OCI-LY1 (cell line): ENCODE measurements around the gene SRMS.

Experiments used
- H2AFZ ChIP-seq: fragments of 200-600 bp; sonication (generic), shearing (Covaris generic); 2 replicates; pipeline ENCODE4 v1.6.0; 2014; ENCODE audit warnings: antibody characterized with exemption, mild to moderate bottlenecking, low read length
- H3F3A ChIP-seq: fragments of 200-600 bp; sonication (generic), shearing (Covaris generic); 2 replicates; pipeline ENCODE4 v1.6.0; 2014; ENCODE audit warnings: mild to moderate bottlenecking, antibody characterized with exemption, low read length, moderate library complexity; ENCODE audit not compliant: insufficient read depth
- H3K27ac ChIP-seq: fragments of 200-600 bp; sonication (generic); 2 replicates; pipeline ENCODE4 v1.5.1; 2014; ENCODE audit warnings: low read length, mixed run types, mild to moderate bottlenecking, low read depth; ENCODE audit not compliant: poor library complexity, severe bottlenecking
- H3K27me3 ChIP-seq: fragments of 200-600 bp; sonication (generic); 2 replicates; pipeline ENCODE4 v1.6.0; 2014; ENCODE audit warnings: antibody characterized with exemption, mild to moderate bottlenecking, low read length, moderate library complexity; ENCODE audit not compliant: insufficient read depth
- H3K36me3 ChIP-seq: fragments of 200-600 bp; sonication (generic); 2 replicates; pipeline ENCODE4 v1.6.1; 2014; ENCODE audit warnings: mild to moderate bottlenecking, antibody characterized with exemption, low read length, moderate library complexity, mixed read lengths; ENCODE audit not compliant: insufficient read depth
- H3K4me1 ChIP-seq: fragments of 200-600 bp; sonication (generic); 2 replicates; pipeline ENCODE4 v1.5.1; 2014; ENCODE audit warnings: mild to moderate bottlenecking, low read length, moderate library complexity; ENCODE audit not compliant: insufficient read depth, severe bottlenecking
- H3K4me2 ChIP-seq: fragments of 200-600 bp; sonication (generic), shearing (Covaris generic); 2 replicates; pipeline ENCODE4 v1.6.1; 2014; ENCODE audit warnings: low read length
- H3K4me3 ChIP-seq: fragments of 200-600 bp; sonication (generic); 2 replicates; pipeline ENCODE4 v1.5.1; 2014; ENCODE audit warnings: low read length, low read depth, mild to moderate bottlenecking, mixed read lengths; ENCODE audit not compliant: poor library complexity, severe bottlenecking
- H3K79me2 ChIP-seq: fragments of 200-600 bp; shearing (Covaris generic); 2 replicates; pipeline ENCODE4 v1.6.1; 2016; ENCODE audit warnings: mixed run types, low read length, mixed read lengths; ENCODE audit not compliant: insufficient read depth
- H3K9ac ChIP-seq: fragments of 200-600 bp; sonication (generic), shearing (Covaris generic); 2 replicates; pipeline ENCODE4 v1.6.1; 2014; ENCODE audit warnings: mild to moderate bottlenecking, low read length, mixed read lengths
- H3K9me2 ChIP-seq: fragments of 200-600 bp; sonication (generic), shearing (Covaris generic); 2 replicates; pipeline ENCODE4 v1.6.1; 2014; ENCODE audit warnings: low read depth, mild to moderate bottlenecking, low read length, mixed read lengths
- H3K9me3 ChIP-seq: fragments of 200-600 bp; shearing (Covaris generic); 2 replicates; pipeline ENCODE4 v1.6.1; 2014; ENCODE audit warnings: low read length, mixed read lengths
- H4K20me1 ChIP-seq: fragments of 200-600 bp; sonication (generic), shearing (Covaris generic); 2 replicates; pipeline ENCODE4 v1.6.0; 2016; ENCODE audit warnings: mild to moderate bottlenecking, low read length; ENCODE audit not compliant: insufficient read depth
- EZH2 ChIP-seq: fragments of 200-600 bp; sonication (generic), shearing (Covaris generic); IDR thresholded peaks from 2 replicates; pipeline ENCODE4 v1.8.0; 2017; ENCODE audit warnings: borderline replicate concordance, mixed run types, mild to moderate bottlenecking, antibody characterized with exemption, low read length, moderate library complexity, mixed read lengths
- TF ChIP-seq, protein P1 (sequence below): fragments of 200-600 bp; sonication (generic), shearing (Covaris generic); IDR thresholded peaks from 2 replicates; pipeline ENCODE4 v1.5.1; 2017; ENCODE audit warnings: mild to moderate bottlenecking, antibody characterized with exemption, low read length, moderate library complexity, mixed read lengths

SRMS gene

DNA sequence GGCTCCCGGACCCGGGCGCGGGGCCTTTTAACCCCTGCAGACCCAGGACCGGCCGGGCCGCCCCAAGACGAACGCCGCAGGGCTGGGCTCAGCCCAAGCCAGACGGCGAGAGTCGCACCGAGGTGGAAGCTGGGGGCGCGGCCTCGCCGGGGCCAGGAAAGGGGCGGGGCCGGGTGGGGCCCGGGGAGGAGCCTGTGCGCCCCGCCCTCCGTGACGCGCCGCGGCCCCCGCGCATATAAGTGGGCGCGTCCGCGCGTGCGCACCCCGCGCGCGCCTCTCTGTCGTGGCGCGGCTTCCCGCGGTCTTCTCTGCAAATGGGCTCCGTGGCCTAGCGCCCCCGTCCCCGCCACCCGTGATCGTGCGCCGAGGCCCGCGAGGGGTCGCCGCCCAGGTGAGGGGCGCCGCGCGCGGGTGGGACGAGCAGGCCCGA lies 27.0 kb downstream of the SRMS start, which contains the start of gene PPDPF:
PPDPF (plus strand) TSS at position 262 of the 430 bp plus-strand sequence. CDS start 544 bp downstream, outside the sequence.
- Histone ChIP-seq H3K27me3 (no peaks in the 10 kb centered on the region), H3K27ac (no peak within 1 kb of the TSS), H3K4me2 (peak within 1 kb of the TSS; percentile 75), H3K9me3 (0 out of 2 replicates have a peak, but pooled peaks cover 6% of the 10 kb centered on the region), H2AFZ (no peak within 1 kb of the TSS), H3K9me2 (no peaks in the 10 kb centered on the region), H3K9ac (peak within 1 kb of the TSS; percentile 80), H3F3A (no peaks in the 10 kb centered on the region), H3K4me1 (peaks cover 14% of the 10 kb centered on the region), H4K20me1 (no peaks in the 10 kb centered on the region), H3K36me3 (peaks cover 27% of the 10 kb centered on the region), H3K79me2 (no peaks in the 10 kb centered on the region), H3K4me3 (peak within 1 kb of the TSS; percentile 78)
- no peak for TF ChIP-seq EZH2
- TF ChIP-seq, protein P1, sequence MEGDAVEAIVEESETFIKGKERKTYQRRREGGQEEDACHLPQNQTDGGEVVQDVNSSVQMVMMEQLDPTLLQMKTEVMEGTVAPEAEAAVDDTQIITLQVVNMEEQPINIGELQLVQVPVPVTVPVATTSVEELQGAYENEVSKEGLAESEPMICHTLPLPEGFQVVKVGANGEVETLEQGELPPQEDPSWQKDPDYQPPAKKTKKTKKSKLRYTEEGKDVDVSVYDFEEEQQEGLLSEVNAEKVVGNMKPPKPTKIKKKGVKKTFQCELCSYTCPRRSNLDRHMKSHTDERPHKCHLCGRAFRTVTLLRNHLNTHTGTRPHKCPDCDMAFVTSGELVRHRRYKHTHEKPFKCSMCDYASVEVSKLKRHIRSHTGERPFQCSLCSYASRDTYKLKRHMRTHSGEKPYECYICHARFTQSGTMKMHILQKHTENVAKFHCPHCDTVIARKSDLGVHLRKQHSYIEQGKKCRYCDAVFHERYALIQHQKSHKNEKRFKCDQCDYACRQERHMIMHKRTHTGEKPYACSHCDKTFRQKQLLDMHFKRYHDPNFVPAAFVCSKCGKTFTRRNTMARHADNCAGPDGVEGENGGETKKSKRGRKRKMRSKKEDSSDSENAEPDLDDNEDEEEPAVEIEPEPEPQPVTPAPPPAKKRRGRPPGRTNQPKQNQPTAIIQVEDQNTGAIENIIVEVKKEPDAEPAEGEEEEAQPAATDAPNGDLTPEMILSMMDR: no peak

DNA sequence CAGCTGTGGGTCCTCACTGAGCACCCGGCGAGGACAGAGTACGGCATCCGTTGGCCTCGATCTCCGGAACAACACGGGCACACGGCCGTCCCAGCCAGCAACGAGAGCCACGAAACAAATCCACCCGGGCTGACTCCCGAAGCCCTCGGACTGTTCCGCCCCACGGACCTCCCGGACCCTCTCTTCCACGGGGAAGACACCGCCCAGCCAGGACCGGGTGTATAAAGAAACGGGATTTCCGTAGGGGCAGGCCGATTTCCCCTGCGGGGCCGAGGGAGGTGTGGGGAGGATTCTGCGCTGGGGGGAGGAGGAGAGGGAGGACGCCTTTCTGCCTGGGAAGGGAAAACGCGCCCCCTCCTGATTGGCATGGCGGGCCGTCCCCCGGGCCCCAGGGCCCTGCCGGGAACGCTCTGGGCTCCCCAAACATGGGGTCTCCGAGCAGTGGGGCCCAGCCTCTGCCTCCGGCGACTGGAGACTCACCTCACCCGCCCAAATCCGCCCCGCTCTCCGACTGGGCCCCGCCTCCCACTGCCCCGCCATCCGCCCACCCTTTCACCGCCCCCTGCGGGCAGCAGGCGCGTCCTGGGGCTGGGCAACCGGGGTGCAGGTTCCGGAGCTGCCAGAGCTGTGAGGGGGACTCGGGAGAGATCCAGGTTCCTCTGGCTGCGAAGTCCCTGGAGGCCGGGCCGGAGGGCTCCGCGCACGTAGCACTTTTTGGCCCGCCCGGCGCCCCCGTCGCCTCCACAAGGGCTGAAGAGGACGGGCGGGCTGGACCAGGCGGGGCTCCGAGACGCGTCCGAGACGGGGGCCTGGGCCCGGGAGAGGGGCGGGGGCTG lies 27.7 kb downstream of the SRMS start:
- Histone ChIP-seq H3K9ac (peak overlapping the region; percentile 80), H3K9me2 (no peaks in the 10 kb centered on the region), H3K4me3 (peak overlapping the region; percentile 78), H3K27me3 (no peaks in the 10 kb centered on the region), H3K79me2 (no peaks in the 10 kb centered on the region), H3K36me3 (peaks cover 27% of the 10 kb centered on the region), H3K9me3 (0 out of 2 replicates have a peak, but pooled peaks cover 6% of the 10 kb centered on the region), H3K4me1 (peaks cover 14% of the 10 kb centered on the region), H3K4me2 (peak overlapping the region; percentile 75), H4K20me1 (no peaks in the 10 kb centered on the region), H3F3A (no peaks in the 10 kb centered on the region), H3K27ac (no peak overlapping the region), H2AFZ (no peak overlapping the region)
- no peak for TF ChIP-seq EZH2
- TF ChIP-seq, protein P1: peak; percentile 12; the same call in 1 of the 2 replicates

DNA sequence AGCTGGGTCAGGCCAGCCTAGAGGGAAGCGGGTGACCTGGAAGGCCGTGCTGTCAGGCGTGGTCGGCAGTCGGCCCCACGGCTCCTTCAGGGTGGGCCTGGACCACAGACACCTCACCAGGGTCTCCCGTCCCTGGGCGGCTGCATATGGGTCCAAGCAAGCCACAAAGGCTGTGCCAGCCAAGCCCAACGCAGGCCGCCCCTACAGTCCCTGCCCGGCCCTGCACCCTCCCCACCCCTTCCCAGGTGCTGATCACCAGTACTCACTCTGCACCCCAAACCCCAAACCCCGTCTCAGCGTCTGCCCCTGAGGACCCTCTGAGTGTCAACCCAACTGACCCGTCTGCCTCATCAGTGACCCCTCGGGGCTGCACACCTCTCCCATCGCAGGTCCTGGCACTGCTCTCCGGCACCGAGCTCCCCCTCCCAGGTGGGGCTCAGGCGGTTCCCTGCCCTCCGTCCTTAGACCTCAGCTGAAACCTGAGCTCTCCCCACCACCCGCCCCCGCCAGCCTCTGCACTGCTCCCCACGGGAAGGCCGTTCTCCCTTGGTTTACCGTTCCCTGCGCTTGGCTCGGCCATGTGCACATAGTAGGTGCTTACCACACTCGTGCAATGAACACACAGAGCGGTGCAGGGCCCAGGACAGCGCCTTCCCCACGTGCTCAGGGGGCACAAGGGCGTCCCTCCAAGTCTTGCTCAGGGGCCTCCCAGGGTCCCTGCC lies 28.4 kb downstream of the SRMS start:
- H3K4me1 ChIP-seq: peaks cover 14% of the 10 kb centered on the region
- H3K79me2 ChIP-seq: no peaks in the 10 kb centered on the region
- H3K4me2 ChIP-seq: peak overlapping the region; percentile 75; the same call in 1 of the 2 replicates
- no peaks in the 10 kb centered on the region for H3K9me2 ChIP-seq
- TF ChIP-seq, protein P1: no peak
- TF ChIP-seq EZH2: no peak
- H4K20me1 ChIP-seq: no peaks in the 10 kb centered on the region
- H3K36me3 ChIP-seq: peaks cover 27% of the 10 kb centered on the region
- H3K9ac ChIP-seq: no peak overlapping the region; the same call in 1 of the 2 replicates
- peaks cover 2% of the 10 kb centered on the region; the same call in 1 of the 2 replicates for H3K27me3 ChIP-seq
- 0 out of 2 replicates have a peak, but pooled peaks cover 6% of the 10 kb centered on the region for H3K9me3 ChIP-seq
- no peak overlapping the region for H3K27ac ChIP-seq
- H3F3A ChIP-seq: no peaks in the 10 kb centered on the region
- no peak overlapping the region for H2AFZ ChIP-seq
- peak overlapping the region; percentile 78 for H3K4me3 ChIP-seq
